Measurements from ENCODE around the gene SORBS1. TPM values are rescaled to one million over a fixed set of nuclear protein-coding genes. Genes with fewer than 3 reads are reported as not detected.

The SORBS1 gene
- total and polyA plus RNA-seq, 2 of the 13 experiments (the other 11 are each of a cell fraction or from before 2014, with no cell fraction given): 16.8 to 39.8 TPM

- Histone ChIP-seq H3K4me2 (ENCODE audit: low read depth, low read length) (no peak overlapping the region), H3K27me3 (ENCODE audit: control insufficient read depth in 1 of 2, insufficient read depth in 2 of 2, low read length in 2 of 2) (no peaks in the 10 kb centered on the region), H3K79me2 (ENCODE audit: insufficient read depth, low read length) (no peaks in the 10 kb centered on the region), H3K4me1 (ENCODE audit: insufficient read depth, low read length) (peaks cover 17% of the 10 kb centered on the region), H3K36me3 (replicated peaks in 1 of 2; ENCODE audit: control insufficient read depth in 1 of 2, insufficient read depth in 2 of 2, low read length in 2 of 2) (peaks cover 23 to 60% of the 10 kb centered on the region in 2 experiments), H3K4me3 (replicated peaks in 1 of 3; ENCODE audit: insufficient read depth in 1 of 3, low read depth in 2 of 3, low read length in 3 of 3) (no peak overlapping the region), H2AFZ (ENCODE audit: low read length) (no peak overlapping the region), H4K20me1 (ENCODE audit: insufficient read depth, low read length) (no peaks in the 10 kb centered on the region), H3K9ac (ENCODE audit: insufficient read depth, low read depth, low read length) (no peak overlapping the region), H3K27ac (ENCODE audit: extremely low read length, insufficient read depth, low read length) (no peak overlapping the region), H3K9me3 (ENCODE audit: low read length) (no peaks in the 10 kb centered on the region)
- peak; percentile 20 for DNase-seq (ENCODE audit: low spot score)
- ChIA-PET POLR2A (no interaction called here), CTCF (ENCODE audit: low intra/inter-chr PET ratio, low total read pairs) (no interaction called here)
- 100% methylated on average over 6 of the region's 6 CpGs for WGBS (ENCODE audit: low lambda C conversion rate)
- ATAC-seq: no peak
- in situ Hi-C loops (cut with HindIII; ENCODE audit: extremely low pct_ligation_motif_present, low pct_unique_long_range_greater_than_20kb) (no loop called here), intact Hi-C loops (cut with micrococcal nuclease; ENCODE audit: unreplicated experiment) (no loop called here)
- FAIRE-seq: no peak
- BruUV-seq (replicated peaks): no TSS peak
- TF ChIP-seq SOX5 (CRISPR knock-in tag; IDR thresholded peaks at IDR 0.05; ENCODE audit: borderline replicate concordance) (no peak), FOSL2 (CRISPR knock-in tag; IDR thresholded peaks at IDR 0.05) (peak; percentile 66), ZBTB33 (CRISPR knock-in tag; IDR thresholded peaks at IDR 0.05) (peak; percentile 94)
Measured at GRCh38 chr10:95394161-95394880, 166.8 kb downstream of the SORBS1 start.

- no peaks in the 10 kb centered on the region for H3K79me2 ChIP-seq (ENCODE audit: insufficient read depth, low read length)
- H3K27ac ChIP-seq (ENCODE audit: extremely low read length, insufficient read depth, low read length): no peak overlapping the region
- WGBS (ENCODE audit: low lambda C conversion rate): 95% methylated on average over 7 of the region's 7 CpGs
- CTCF ChIA-PET (ENCODE audit: low intra/inter-chr PET ratio, low total read pairs): no interaction called here
- H3K4me1 ChIP-seq (ENCODE audit: insufficient read depth, low read length): peaks cover 33% of the 10 kb centered on the region
- no peaks in the 10 kb centered on the region for H4K20me1 ChIP-seq (ENCODE audit: insufficient read depth, low read length)
- no peak overlapping the region for H3K4me3 ChIP-seq (replicated peaks in 1 of 3; ENCODE audit: insufficient read depth in 1 of 3, low read depth in 2 of 3, low read length in 3 of 3)
- H3K9ac ChIP-seq (ENCODE audit: insufficient read depth, low read depth, low read length): no peak overlapping the region
- intact Hi-C loops (cut with micrococcal nuclease; ENCODE audit: unreplicated experiment) (no loop called here), in situ Hi-C loops (cut with HindIII; ENCODE audit: extremely low pct_ligation_motif_present, low pct_unique_long_range_greater_than_20kb) (no loop called here)
- DNase-seq (ENCODE audit: low spot score): no peak
- BruUV-seq (replicated peaks): no TSS peak
- H3K9me3 ChIP-seq (ENCODE audit: low read length): no peaks in the 10 kb centered on the region
- no peak overlapping the region for H2AFZ ChIP-seq (ENCODE audit: low read length)
- POLR2A ChIA-PET: no interaction called here
- H3K36me3 ChIP-seq (replicated peaks in 1 of 2; ENCODE audit: control insufficient read depth in 1 of 2, insufficient read depth in 2 of 2, low read length in 2 of 2): peaks cover 14 to 48% of the 10 kb centered on the region in 2 experiments
- no peaks in the 10 kb centered on the region for H3K27me3 ChIP-seq (ENCODE audit: control insufficient read depth in 1 of 2, insufficient read depth in 2 of 2, low read length in 2 of 2)
- ATAC-seq: no peak
- H3K4me2 ChIP-seq (ENCODE audit: low read depth, low read length): no peak overlapping the region
- FAIRE-seq: no peak
- no peak for TF ChIP-seq SP5 (CRISPR knock-in tag; IDR thresholded peaks at IDR 0.05; ENCODE audit: borderline replicate concordance, low read depth)
- no peak for TF ChIP-seq ZNF446 (CRISPR knock-in tag; IDR thresholded peaks at IDR 0.05)
- TF ChIP-seq SMARCE1 (IDR thresholded peaks at IDR 0.05; ENCODE audit: borderline replicate concordance): no peak
- no peak for TF ChIP-seq ZBTB34 (CRISPR knock-in tag; IDR thresholded peaks at IDR 0.05)
- no peak for TF ChIP-seq ZNF431 (CRISPR knock-in tag; IDR thresholded peaks at IDR 0.05; ENCODE audit: borderline replicate concordance, low read depth)
- no peak for TF ChIP-seq ZBTB20 (CRISPR knock-in tag; IDR thresholded peaks at IDR 0.05; ENCODE audit: borderline replicate concordance, low read depth)
- TF ChIP-seq ZSCAN31 (CRISPR knock-in tag; IDR thresholded peaks at IDR 0.05; ENCODE audit: low read depth): no peak
- no peak for TF ChIP-seq HOXD1 (CRISPR knock-in tag; IDR thresholded peaks at IDR 0.05)
Measured at GRCh38 chr10:95392681-95393164, 168.4 kb downstream of the SORBS1 start.
